ENCODE data around the gene MED22. TPM values are rescaled to one million over a fixed set of nuclear protein-coding genes. Genes with fewer than 3 reads are reported as not detected.

The MED22 gene
- total RNA-seq, 1 donor from 2014 or later = 26.0 TPM

DNA sequence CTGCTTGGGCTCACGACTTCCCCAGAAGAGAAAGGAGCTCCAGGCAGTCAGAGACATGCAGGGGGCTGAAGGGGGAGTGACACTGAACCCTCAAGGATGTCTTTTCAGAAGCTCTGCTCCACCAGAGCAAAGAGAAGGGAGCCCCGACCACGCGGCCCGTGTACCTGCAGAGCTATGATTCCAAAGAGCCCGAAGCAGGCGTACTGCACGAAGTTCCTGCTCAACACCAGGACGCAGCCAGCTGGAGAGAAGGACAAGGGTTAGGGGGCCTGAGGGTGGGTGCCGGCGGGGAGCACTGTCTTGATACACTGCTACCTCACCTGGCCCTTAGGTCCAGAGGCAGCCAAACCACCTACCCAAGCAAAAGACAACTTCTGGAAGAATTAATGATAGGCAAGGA is 18.5 kb upstream of the MED22 start:
- TF ChIP-seq, protein P1, sequence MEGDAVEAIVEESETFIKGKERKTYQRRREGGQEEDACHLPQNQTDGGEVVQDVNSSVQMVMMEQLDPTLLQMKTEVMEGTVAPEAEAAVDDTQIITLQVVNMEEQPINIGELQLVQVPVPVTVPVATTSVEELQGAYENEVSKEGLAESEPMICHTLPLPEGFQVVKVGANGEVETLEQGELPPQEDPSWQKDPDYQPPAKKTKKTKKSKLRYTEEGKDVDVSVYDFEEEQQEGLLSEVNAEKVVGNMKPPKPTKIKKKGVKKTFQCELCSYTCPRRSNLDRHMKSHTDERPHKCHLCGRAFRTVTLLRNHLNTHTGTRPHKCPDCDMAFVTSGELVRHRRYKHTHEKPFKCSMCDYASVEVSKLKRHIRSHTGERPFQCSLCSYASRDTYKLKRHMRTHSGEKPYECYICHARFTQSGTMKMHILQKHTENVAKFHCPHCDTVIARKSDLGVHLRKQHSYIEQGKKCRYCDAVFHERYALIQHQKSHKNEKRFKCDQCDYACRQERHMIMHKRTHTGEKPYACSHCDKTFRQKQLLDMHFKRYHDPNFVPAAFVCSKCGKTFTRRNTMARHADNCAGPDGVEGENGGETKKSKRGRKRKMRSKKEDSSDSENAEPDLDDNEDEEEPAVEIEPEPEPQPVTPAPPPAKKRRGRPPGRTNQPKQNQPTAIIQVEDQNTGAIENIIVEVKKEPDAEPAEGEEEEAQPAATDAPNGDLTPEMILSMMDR (IDR thresholded peaks at IDR 0.05) = no peak
- H3K27ac Mint-ChIP-seq (ENCODE audit: unreplicated experiment) = no peak overlapping the region
- peaks cover 36% of the 10 kb centered on the region for H3K36me3 Mint-ChIP-seq (ENCODE audit: low read depth)
- H3K4me3 Mint-ChIP-seq (ENCODE audit: unreplicated experiment) = no peak overlapping the region
- H3K27me3 Mint-ChIP-seq (ENCODE audit: low read depth) = no peaks in the 10 kb centered on the region
- peaks cover 35% of the 10 kb centered on the region for H3K4me1 Mint-ChIP-seq (ENCODE audit: low read depth)
- H3K9me3 Mint-ChIP-seq (ENCODE audit: low read depth) = no peaks in the 10 kb centered on the region
- DNase-seq (ENCODE audit: low spot score) = no peak

- Mint-ChIP-seq H3K4me1 (ENCODE audit: low read depth) (peaks cover 6% of the 10 kb centered on the region), H3K9me3 (ENCODE audit: low read depth) (no peaks in the 10 kb centered on the region)
- DNase-seq (ENCODE audit: low spot score) = no peak
Measured at GRCh38 chr9:133362359-133363044, 14.6 kb upstream of the MED22 start.

GRCh38 chr9:133361507-133362092 is 13.7 kb upstream of the MED22 start:
- H3K27me3 Mint-ChIP-seq (ENCODE audit: low read depth) = no peaks in the 10 kb centered on the region
- DNase-seq (ENCODE audit: low spot score) = no peak
- TF ChIP-seq, protein P1 (IDR thresholded peaks at IDR 0.05) = no peak
- H3K4me3 Mint-ChIP-seq (ENCODE audit: unreplicated experiment) = no peak overlapping the region
- H3K36me3 Mint-ChIP-seq (ENCODE audit: low read depth) = peaks cover 28% of the 10 kb centered on the region
- peaks cover 12% of the 10 kb centered on the region for H3K4me1 Mint-ChIP-seq (ENCODE audit: low read depth)
- H3K9me3 Mint-ChIP-seq (ENCODE audit: low read depth) = no peaks in the 10 kb centered on the region
- no peak overlapping the region for H3K27ac Mint-ChIP-seq (ENCODE audit: unreplicated experiment)

More at GRCh38 chr9:133362359-133363044, 14.6 kb upstream of the MED22 start:
- peaks cover 31% of the 10 kb centered on the region for H3K36me3 Mint-ChIP-seq (ENCODE audit: low read depth)
- no peak overlapping the region for H3K27ac Mint-ChIP-seq (ENCODE audit: unreplicated experiment)
- no peaks in the 10 kb centered on the region for H3K27me3 Mint-ChIP-seq (ENCODE audit: low read depth)
- H3K4me3 Mint-ChIP-seq (ENCODE audit: unreplicated experiment) = no peak overlapping the region
- TF ChIP-seq, protein P1 (IDR thresholded peaks at IDR 0.05) = no peak

DNA sequence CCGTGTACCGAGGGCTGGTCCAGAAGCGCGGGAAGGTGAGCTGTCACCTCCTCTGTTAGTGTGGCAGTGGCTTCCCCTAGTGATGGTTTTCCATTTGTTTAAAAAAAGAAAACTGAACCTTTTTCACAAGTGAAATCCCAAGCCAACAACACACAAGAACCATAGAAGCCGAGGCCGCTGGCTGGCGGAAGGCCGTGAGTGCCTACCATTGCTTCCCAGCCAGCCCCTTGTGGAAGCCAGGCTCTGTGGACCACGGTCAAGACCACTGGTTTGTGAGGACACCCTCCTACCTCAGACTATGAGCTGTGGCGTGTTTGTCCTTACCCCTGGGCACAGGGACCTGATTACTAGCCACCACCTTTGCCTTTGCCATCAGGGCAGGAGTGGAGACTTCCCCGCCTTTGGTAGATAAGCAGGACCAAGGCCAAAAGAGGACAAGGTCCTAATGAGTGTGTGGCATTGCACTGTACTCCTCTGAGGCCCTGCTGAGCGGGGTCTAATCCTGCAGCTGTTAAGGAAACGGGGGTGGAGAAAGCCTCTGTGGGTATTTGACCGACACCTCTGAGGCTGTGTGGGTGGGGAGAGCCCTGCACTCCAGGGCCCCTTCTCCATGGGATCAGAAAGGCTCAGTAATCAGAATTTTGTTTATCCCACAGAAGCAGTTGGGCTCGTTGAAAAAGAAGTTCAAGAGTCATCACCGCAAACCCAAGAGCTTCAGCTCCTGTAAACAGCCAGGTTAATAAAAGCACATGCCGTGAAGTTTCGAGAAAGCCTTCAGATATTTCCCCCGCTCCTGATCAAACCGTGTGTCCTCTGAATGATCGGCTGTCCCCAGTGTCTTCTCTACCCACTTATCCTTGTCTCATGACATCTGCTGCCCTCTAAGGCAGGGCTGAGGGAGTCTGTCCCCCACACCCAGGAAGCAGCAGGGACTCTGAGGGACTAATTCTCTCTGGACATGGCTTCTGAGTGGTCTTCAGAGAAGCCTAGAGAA is 12.8 kb upstream of the MED22 start:
- no peak for DNase-seq (ENCODE audit: low spot score)
- no peaks in the 10 kb centered on the region for H3K9me3 Mint-ChIP-seq (ENCODE audit: low read depth)
- peaks cover 12% of the 10 kb centered on the region for H3K4me1 Mint-ChIP-seq (ENCODE audit: low read depth)
- H3K27ac Mint-ChIP-seq (ENCODE audit: unreplicated experiment) = peak overlapping the region; percentile 83
- no peak overlapping the region for H3K4me3 Mint-ChIP-seq (ENCODE audit: unreplicated experiment)
- H3K27me3 Mint-ChIP-seq (ENCODE audit: low read depth) = no peaks in the 10 kb centered on the region
- TF ChIP-seq, protein P1 (IDR thresholded peaks at IDR 0.05) = no peak
- H3K36me3 Mint-ChIP-seq (ENCODE audit: low read depth) = peaks cover 25% of the 10 kb centered on the region
